ENCODE results near the gene FGF1.

FGF1 gene

GRCh38 chr5:142640316-142641005, 45.4 kb downstream of the FGF1 start:
- no peak for DNase-seq

GRCh38 chr5:142639455-142639854, 46.4 kb downstream of the FGF1 start:
- DNase-seq, result no peak

GRCh38 chr5:142637871-142638270, 48.0 kb downstream of the FGF1 start:
- DNase-seq, result no peak

- no peak for DNase-seq
These were observed 49.1 kb downstream of the FGF1 start for GRCh38 chr5:142636698-142637324.

GRCh38 chr5:142636093-142636492, 49.8 kb downstream of the FGF1 start:
- DNase-seq, result no peak

GRCh38 chr5:142634216-142635011, 51.5 kb downstream of the FGF1 start:
- DNase-seq, result no peak

- no peak for DNase-seq
These were observed 54.9 kb downstream of the FGF1 start for GRCh38 chr5:142630927-142631539.

- no peak for DNase-seq
These were observed 58.3 kb downstream of the FGF1 start for GRCh38 chr5:142627383-142628217.

- no peak for DNase-seq
These were observed 59.1 kb downstream of the FGF1 start for GRCh38 chr5:142626786-142627185.

GRCh38 chr5:142626099-142626498, 59.8 kb downstream of the FGF1 start:
- no peak for DNase-seq

- DNase-seq, result no peak
These were observed 64.7 kb downstream of the FGF1 start for GRCh38 chr5:142621227-142621626.

- no peak for DNase-seq
These were observed 66.1 kb downstream of the FGF1 start for GRCh38 chr5:142619815-142620214.

GRCh38 chr5:142618130-142618523, 67.8 kb downstream of the FGF1 start:
- no peak for DNase-seq

- no peak for DNase-seq
These were observed 68.3 kb downstream of the FGF1 start for GRCh38 chr5:142617416-142618129.

- peak; percentile 29 for DNase-seq
These were observed 69.9 kb downstream of the FGF1 start for GRCh38 chr5:142615948-142616347.

GRCh38 chr5:142614054-142614453, 71.8 kb downstream of the FGF1 start:
- DNase-seq, result no peak

GRCh38 chr5:142613271-142613671, 72.6 kb downstream of the FGF1 start:
- no peak for DNase-seq

- no peak for DNase-seq
These were observed 73.2 kb downstream of the FGF1 start for GRCh38 chr5:142612494-142613270.

GRCh38 chr5:142611154-142611553, 74.7 kb downstream of the FGF1 start:
- DNase-seq, result peak; percentile 11

GRCh38 chr5:142610176-142611001, 75.5 kb downstream of the FGF1 start:
- no peak for DNase-seq

All from NCI-H1694 (cell line).